Measurements from ENCODE around the gene MYO9B.

DNA sequence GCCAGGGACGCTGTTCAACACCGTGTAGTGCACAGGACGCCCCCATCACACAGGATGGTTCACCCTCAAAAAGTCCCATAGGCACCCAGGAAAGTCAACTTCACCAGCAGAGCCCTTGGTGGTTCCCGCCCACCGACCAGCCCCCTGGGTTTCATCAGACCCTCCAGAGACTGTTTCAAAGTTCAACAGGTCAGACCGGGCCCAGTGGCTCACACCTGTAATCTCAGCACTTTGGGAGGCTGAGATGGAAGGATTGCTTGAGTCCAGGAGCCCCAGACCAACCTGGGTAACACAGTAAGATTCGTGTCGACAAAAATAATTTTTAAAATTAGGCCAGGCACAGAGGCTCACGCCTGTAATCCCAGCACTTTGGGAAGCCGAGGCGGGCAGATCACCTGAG is 61.0 kb downstream of the MYO9B start:
- TF ChIP-seq CTCF (conservative IDR thresholded peaks at IDR 0.05; ENCODE audit: low read length) (no peak), EZH2phosphoT487 (IDR thresholded peaks at IDR 0.05; ENCODE audit: borderline replicate concordance) (no peak)
